ENCODE measurements around the gene REG3A. TPM values are rescaled to one million over a fixed set of nuclear protein-coding genes. Genes with fewer than 3 reads are reported as not detected.

The REG3A gene
- total RNA-seq, 1 donor from 2014 or later: not detected

DNA sequence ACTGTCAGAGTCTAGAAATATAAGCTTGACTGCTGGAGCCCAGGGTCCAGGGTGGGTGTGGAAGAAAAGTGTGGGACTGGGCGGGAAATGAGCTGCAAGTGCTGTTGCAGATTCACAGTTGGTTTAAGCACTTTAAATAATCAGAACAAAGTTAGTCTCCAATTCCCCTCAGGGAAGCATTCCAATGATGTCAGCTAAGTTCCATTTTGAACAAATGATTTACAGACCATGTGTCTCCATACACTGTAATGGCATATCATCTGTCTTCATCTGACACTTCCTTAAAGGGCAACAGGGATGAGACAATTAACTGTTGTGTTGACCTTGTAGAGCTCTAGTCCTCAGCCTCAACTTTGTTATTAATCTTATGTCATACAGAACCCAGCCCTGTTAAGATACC lies 31.5 kb upstream of the REG3A start:
- Histone ChIP-seq H3K4me2 (ENCODE audit: low read length) (no peak overlapping the region), H3K79me2 (ENCODE audit: insufficient read depth, low read length) (no peaks in the 10 kb centered on the region), H4K20me1 (ENCODE audit: insufficient read depth, low read length) (no peaks in the 10 kb centered on the region), H2AFZ (ENCODE audit: low read depth, low read length) (no peak overlapping the region), H3K27ac (ENCODE audit: low read depth, low read length) (no peak overlapping the region), H3K27me3 (ENCODE audit: insufficient read depth, low read length) (no peaks in the 10 kb centered on the region), H3K4me3 (ENCODE audit: insufficient read depth, low read depth, low read length) (no peak overlapping the region), H3K4me1 (ENCODE audit: insufficient read depth, low read length) (no peaks in the 10 kb centered on the region), H3K9me3 (ENCODE audit: insufficient read depth, low read depth, low read length) (no peaks in the 10 kb centered on the region), H3K9ac (ENCODE audit: low read length) (no peak overlapping the region), H3K36me3 (ENCODE audit: insufficient read depth, low read length) (no peaks in the 10 kb centered on the region)
- H3K27ac Mint-ChIP-seq (ENCODE audit: unreplicated experiment): peak overlapping the region; percentile 30
- no peak overlapping the region for H3K4me3 Mint-ChIP-seq (ENCODE audit: unreplicated experiment)
- no peaks in the 10 kb centered on the region for H3K27me3 Mint-ChIP-seq (ENCODE audit: low read depth, unreplicated experiment)
- DNase-seq (ENCODE audit: low read depth) (no peak), FAIRE-seq (no peak)
- TF ChIP-seq, protein P1, sequence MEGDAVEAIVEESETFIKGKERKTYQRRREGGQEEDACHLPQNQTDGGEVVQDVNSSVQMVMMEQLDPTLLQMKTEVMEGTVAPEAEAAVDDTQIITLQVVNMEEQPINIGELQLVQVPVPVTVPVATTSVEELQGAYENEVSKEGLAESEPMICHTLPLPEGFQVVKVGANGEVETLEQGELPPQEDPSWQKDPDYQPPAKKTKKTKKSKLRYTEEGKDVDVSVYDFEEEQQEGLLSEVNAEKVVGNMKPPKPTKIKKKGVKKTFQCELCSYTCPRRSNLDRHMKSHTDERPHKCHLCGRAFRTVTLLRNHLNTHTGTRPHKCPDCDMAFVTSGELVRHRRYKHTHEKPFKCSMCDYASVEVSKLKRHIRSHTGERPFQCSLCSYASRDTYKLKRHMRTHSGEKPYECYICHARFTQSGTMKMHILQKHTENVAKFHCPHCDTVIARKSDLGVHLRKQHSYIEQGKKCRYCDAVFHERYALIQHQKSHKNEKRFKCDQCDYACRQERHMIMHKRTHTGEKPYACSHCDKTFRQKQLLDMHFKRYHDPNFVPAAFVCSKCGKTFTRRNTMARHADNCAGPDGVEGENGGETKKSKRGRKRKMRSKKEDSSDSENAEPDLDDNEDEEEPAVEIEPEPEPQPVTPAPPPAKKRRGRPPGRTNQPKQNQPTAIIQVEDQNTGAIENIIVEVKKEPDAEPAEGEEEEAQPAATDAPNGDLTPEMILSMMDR (IDR thresholded peaks at IDR 0.05; ENCODE audit: insufficient read depth, low read depth, low read length): no peak
- no peak for TF ChIP-seq EZH2 (IDR thresholded peaks at IDR 0.05; ENCODE audit: insufficient read depth, low read length)
- peaks cover 3% of the 10 kb centered on the region for H3K9me3 Mint-ChIP-seq (ENCODE audit: unreplicated experiment)
- no peaks in the 10 kb centered on the region for H3K36me3 Mint-ChIP-seq (ENCODE audit: low read depth, unreplicated experiment)
- peaks cover 2% of the 10 kb centered on the region for H3K4me1 Mint-ChIP-seq (ENCODE audit: low read depth, unreplicated experiment)

DNA sequence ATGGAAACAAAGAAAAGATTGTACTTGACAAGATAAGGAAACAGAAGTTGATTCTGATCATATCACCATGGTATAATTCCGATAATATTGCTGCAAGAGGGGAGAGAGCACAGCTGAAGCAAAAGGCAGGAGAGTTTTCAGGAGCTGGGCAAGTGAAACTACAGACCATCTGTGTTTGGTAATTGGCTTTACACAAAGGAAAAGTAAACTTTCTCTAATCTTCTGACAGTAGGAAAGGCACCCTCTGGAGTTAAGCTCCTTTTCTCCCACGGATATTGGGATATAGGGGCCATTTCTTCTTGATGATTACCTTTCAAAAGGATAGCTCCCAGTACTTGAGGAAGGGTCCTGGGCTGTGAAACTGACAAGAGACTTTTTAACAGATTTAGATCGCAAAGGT lies 29.9 kb upstream of the REG3A start:
- no peak overlapping the region for H3K27ac Mint-ChIP-seq (ENCODE audit: unreplicated experiment)
- TF ChIP-seq, protein P1 (IDR thresholded peaks at IDR 0.05; ENCODE audit: insufficient read depth, low read depth, low read length): no peak
- no peak for TF ChIP-seq EZH2 (IDR thresholded peaks at IDR 0.05; ENCODE audit: insufficient read depth, low read length)
- no peaks in the 10 kb centered on the region for H3K9me3 ChIP-seq (ENCODE audit: insufficient read depth, low read depth, low read length)
- H3K79me2 ChIP-seq (ENCODE audit: insufficient read depth, low read length): no peaks in the 10 kb centered on the region
- H3K36me3 ChIP-seq (ENCODE audit: insufficient read depth, low read length): no peaks in the 10 kb centered on the region
- H3K9me3 Mint-ChIP-seq (ENCODE audit: unreplicated experiment): peaks cover 3% of the 10 kb centered on the region
- no peak overlapping the region for H3K4me3 Mint-ChIP-seq (ENCODE audit: unreplicated experiment)
- H2AFZ ChIP-seq (ENCODE audit: low read depth, low read length): no peak overlapping the region
- H3K9ac ChIP-seq (ENCODE audit: low read length): no peak overlapping the region
- no peak overlapping the region for H3K4me2 ChIP-seq (ENCODE audit: low read length)
- no peak overlapping the region for H3K4me3 ChIP-seq (ENCODE audit: insufficient read depth, low read depth, low read length)
- no peaks in the 10 kb centered on the region for H3K27me3 Mint-ChIP-seq (ENCODE audit: low read depth, unreplicated experiment)
- H3K27ac ChIP-seq (ENCODE audit: low read depth, low read length): no peak overlapping the region
- no peaks in the 10 kb centered on the region for H3K36me3 Mint-ChIP-seq (ENCODE audit: low read depth, unreplicated experiment)
- H4K20me1 ChIP-seq (ENCODE audit: insufficient read depth, low read length): no peaks in the 10 kb centered on the region
- no peaks in the 10 kb centered on the region for H3K4me1 ChIP-seq (ENCODE audit: insufficient read depth, low read length)
- DNase-seq (ENCODE audit: low read depth) (no peak), FAIRE-seq (no peak)
- H3K4me1 Mint-ChIP-seq (ENCODE audit: low read depth, unreplicated experiment): peaks cover 2% of the 10 kb centered on the region
- no peaks in the 10 kb centered on the region for H3K27me3 ChIP-seq (ENCODE audit: insufficient read depth, low read length)

DNA sequence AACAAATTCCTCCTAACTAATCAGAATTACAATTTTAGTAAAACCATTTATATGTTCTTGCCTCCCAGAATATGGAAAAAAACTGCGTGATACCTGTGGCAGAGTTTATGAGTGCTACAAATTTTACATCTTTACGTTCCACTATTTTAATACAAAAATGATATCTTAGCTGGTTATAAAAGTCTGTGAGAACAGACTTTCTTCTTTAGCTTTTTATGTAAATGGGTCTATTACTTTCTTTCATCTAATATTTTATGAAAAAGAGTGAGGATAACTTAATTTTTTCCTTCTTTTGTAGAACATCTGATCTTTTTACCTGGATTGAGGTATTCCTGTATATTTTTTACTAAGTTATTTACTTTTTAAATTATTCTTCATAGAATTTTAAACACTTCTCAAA lies 22.1 kb upstream of the REG3A start:
- Mint-ChIP-seq H3K9me3 (ENCODE audit: unreplicated experiment) (peaks cover 5% of the 10 kb centered on the region), H3K4me1 (ENCODE audit: low read depth, unreplicated experiment) (no peaks in the 10 kb centered on the region), H3K36me3 (ENCODE audit: low read depth, unreplicated experiment) (no peaks in the 10 kb centered on the region), H3K27ac (ENCODE audit: unreplicated experiment) (no peak overlapping the region), H3K4me3 (ENCODE audit: unreplicated experiment) (no peak overlapping the region), H3K27me3 (ENCODE audit: low read depth, unreplicated experiment) (no peaks in the 10 kb centered on the region)
- Histone ChIP-seq H2AFZ (ENCODE audit: low read depth, low read length) (no peak overlapping the region), H3K27ac (ENCODE audit: low read depth, low read length) (no peak overlapping the region), H3K27me3 (ENCODE audit: insufficient read depth, low read length) (no peaks in the 10 kb centered on the region), H3K4me2 (ENCODE audit: low read length) (no peak overlapping the region), H4K20me1 (ENCODE audit: insufficient read depth, low read length) (no peaks in the 10 kb centered on the region), H3K4me1 (ENCODE audit: insufficient read depth, low read length) (no peaks in the 10 kb centered on the region), H3K9me3 (ENCODE audit: insufficient read depth, low read depth, low read length) (peaks cover 3% of the 10 kb centered on the region), H3K4me3 (ENCODE audit: insufficient read depth, low read depth, low read length) (no peak overlapping the region), H3K79me2 (ENCODE audit: insufficient read depth, low read length) (no peaks in the 10 kb centered on the region), H3K9ac (ENCODE audit: low read length) (no peak overlapping the region), H3K36me3 (ENCODE audit: insufficient read depth, low read length) (no peaks in the 10 kb centered on the region)
- no peak for FAIRE-seq
- TF ChIP-seq, protein P1 (IDR thresholded peaks at IDR 0.05; ENCODE audit: insufficient read depth, low read depth, low read length): no peak
- no peak for TF ChIP-seq EZH2 (IDR thresholded peaks at IDR 0.05; ENCODE audit: insufficient read depth, low read length)
- DNase-seq (ENCODE audit: low read depth): no peak

Measured in astrocyte (in vitro differentiated cells and primary cell).